Colonic mucosa (tissue), 4 donors: ENCODE data around the gene PREX1. TPM values are rescaled to one million over a fixed set of nuclear protein-coding genes. Genes with fewer than 3 reads are reported as not detected.
A peak's percentile ranks its signal among the peaks of the same experiment; 100 is the strongest.
"Not testable (repeated sequence)": the region's sequence is repeated elsewhere in the genome, so short reads cannot be mapped to it uniquely, and the experiment has no call there.

Experiments
- DNase-seq: peaks from one replicate; pipeline ENCODE4 v3.0.0-alpha.2; 2020
- H3K27ac ChIP-seq: fragments of 200-600 bp; one replicate; pipeline ENCODE4 v1.8.0; 2021
- H3K27me3 ChIP-seq: fragments of 200-600 bp; one replicate; pipeline ENCODE4 v1.8.0; 2021
- H3K36me3 ChIP-seq: fragments of 200-600 bp; one replicate; pipeline ENCODE4 v1.8.0; 2021
- H3K4me1 ChIP-seq: fragments of 200-600 bp; one replicate; pipeline ENCODE4 v1.8.0; 2021; ENCODE audit warnings: mild to moderate bottlenecking
- H3K4me3 ChIP-seq: fragments of 200-600 bp; one replicate; pipeline ENCODE4 v1.8.0; 2021
- H3K9ac ChIP-seq, 2 donors: one replicate each; pipeline ENCODE4 v1.7.0; 2013; ENCODE audit warnings: control low read depth in 2 of 2, low read depth in 2 of 2, low read length in 2 of 2
- H3K9me3 ChIP-seq: fragments of 200-600 bp; one replicate; pipeline ENCODE4 v1.8.0; 2021
- intact Hi-C: fragments of 100-400 bp; cut with DNase I; formaldehyde crosslinking; loops from one replicate; pipeline ENCODE4 v1.14.1; 2022
- total RNA-seq, 2 donors: library from RNA; stranded (reverse); fragmentation: NEBNext Ultra II Directional in 1 of 2; extraction: Animal tissue kit (Norgen Biotek cat#: 25700) in 1 of 2; gene quantifications; one replicate each; pipeline ENCODE4 v1.2.1, GENCODE V29; 2021
- TF ChIP-seq, protein P1 (sequence below): fragments of 200-600 bp; IDR thresholded peaks from one replicate; pipeline ENCODE4 v1.8.0; 2022; ENCODE audit warnings: antibody characterized with exemption, mild to moderate bottlenecking
- donor health status: healthy.
- donor health status: DM: no; HTN: no; CAD: no.
- donor health status: DM: no; HTN: no; CAD: no.

The PREX1 gene
- total RNA-seq, 2 donors from 2014 or later: 7.2 to 24.6 TPM

DNA sequence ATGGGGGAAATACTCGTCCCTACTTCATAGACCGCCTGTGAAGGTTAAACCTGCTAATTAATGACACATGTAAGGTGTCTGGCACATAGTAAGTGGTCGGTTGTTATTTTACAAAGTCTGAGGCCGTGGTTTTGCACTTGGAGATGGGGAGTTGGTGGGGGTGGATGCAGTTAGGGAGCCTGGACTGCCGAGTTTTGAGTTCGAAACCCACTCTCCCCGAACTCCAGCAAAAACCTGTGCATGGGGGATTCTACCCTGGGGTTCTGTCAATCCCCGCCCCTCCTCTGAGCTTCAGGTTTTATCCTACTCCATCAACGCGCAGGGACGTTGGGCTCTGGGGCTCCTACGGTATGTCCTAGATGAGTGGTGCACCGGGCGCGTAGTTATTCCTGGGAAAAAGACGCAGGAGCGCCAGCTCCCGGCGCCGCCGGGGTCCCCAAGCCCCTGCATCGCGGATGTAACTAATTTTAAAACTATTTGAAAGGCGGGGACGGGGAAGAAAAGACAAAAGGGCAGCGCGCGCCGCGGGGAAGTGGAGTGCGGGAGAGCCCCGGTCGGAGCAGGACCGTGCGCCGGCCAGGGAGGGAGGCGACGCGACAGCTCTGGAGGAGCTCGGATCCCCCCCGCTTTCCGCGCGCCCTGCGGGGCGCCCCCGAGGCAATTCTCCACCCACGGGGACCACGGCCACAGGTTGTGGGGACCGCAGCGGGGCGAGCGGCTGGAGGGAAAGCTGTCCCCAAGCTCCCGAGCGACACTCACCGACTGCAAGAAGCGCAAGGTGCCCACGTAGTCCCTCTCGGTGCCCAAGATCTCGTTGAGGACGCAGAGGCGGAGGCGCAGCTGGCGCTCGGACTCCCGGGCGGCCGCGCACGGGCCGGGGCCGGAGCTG, 672 bp downstream of the PREX1 start:
- peak overlapping the region; percentile 50 for H3K4me3 ChIP-seq
- intact Hi-C loops: no loop called here
- peak overlapping the region; percentile 58 to 81 for H3K9ac ChIP-seq
- peaks cover 12% of the 10 kb centered on the region for H3K27me3 ChIP-seq
- peak overlapping the region; percentile 40 for H3K27ac ChIP-seq
- H3K9me3 ChIP-seq: no peaks in the 10 kb centered on the region
- H3K36me3 ChIP-seq: no peaks in the 10 kb centered on the region
- no peaks in the 10 kb centered on the region for H3K4me1 ChIP-seq
- DNase-seq: no peak
- TF ChIP-seq, protein P1, sequence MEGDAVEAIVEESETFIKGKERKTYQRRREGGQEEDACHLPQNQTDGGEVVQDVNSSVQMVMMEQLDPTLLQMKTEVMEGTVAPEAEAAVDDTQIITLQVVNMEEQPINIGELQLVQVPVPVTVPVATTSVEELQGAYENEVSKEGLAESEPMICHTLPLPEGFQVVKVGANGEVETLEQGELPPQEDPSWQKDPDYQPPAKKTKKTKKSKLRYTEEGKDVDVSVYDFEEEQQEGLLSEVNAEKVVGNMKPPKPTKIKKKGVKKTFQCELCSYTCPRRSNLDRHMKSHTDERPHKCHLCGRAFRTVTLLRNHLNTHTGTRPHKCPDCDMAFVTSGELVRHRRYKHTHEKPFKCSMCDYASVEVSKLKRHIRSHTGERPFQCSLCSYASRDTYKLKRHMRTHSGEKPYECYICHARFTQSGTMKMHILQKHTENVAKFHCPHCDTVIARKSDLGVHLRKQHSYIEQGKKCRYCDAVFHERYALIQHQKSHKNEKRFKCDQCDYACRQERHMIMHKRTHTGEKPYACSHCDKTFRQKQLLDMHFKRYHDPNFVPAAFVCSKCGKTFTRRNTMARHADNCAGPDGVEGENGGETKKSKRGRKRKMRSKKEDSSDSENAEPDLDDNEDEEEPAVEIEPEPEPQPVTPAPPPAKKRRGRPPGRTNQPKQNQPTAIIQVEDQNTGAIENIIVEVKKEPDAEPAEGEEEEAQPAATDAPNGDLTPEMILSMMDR: no peak

DNA sequence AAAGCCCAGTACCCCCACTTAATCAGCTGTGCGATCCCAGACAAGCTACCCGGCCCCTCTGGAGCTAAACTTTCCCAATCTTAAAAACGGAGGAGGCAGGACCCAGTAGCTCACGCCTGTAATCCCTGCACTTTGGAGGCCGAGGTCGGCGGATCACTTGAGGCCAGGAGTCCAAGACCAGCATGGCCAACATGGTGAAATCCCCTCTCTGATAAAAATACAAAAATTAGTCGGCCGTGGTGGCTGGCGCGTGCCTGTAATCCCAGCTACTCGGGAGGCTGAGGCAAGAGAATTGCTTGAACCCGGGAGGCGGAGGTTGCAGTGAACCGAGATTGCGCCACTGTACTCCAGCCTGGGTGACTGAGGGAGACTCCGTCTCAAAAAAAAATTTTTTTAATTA, 1.3 kb downstream of the PREX1 start:
- H3K27me3 ChIP-seq: peaks cover 12% of the 10 kb centered on the region
- H3K27ac ChIP-seq: peak overlapping the region; percentile 40
- H3K4me1 ChIP-seq, H3K36me3 ChIP-seq, intact Hi-C loops, H3K9me3 ChIP-seq, DNase-seq: not testable (repeated sequence)
- H3K9ac ChIP-seq: peak overlapping the region; percentile 33 to 58
- H3K4me3 ChIP-seq: peak overlapping the region; percentile 50

DNA sequence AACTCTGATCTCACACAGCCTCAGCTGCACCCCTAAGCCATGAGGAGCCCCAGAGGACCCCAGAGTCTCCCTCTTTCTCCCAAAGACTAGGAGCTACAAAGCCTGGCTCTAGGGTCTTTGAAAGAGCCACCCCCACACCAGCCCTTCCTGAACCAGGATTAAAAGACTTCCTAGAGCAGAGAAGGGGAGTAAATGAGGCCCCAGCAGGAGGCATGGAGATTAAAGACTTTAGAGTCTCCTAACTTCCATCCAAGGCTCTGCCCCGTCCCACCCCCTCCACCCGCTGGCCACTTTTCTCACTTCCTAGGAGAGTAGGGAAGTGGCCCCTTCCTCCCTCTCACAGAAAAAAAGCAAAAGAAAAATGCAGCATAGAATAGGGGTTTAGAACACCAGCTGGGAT, 1.7 kb downstream of the PREX1 start:
- H3K27me3 ChIP-seq: peaks cover 12% of the 10 kb centered on the region

DNA sequence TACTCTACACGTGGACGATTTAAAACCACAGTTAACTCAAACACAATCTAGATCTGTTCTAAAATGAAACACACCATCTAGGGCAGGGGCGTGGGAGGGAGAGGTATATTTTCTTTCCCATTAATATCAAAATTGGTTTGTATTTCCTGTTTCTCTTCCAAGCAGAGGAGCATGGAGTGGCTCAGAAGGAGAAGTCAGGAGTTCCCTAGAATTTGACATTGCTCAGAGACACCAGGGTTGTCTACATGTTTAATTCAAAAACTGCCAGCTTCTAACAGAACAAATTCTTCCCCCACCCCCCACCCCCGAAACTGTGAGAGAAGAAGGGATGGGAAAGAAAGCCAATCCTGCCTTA, 2.3 kb downstream of the PREX1 start:
- TF ChIP-seq, protein P1: no peak
- intact Hi-C loops: no loop called here
- Histone ChIP-seq H3K27me3 (peaks cover 12% of the 10 kb centered on the region), H3K36me3 (no peaks in the 10 kb centered on the region), H3K27ac (no peak overlapping the region), H3K4me3 (no peak overlapping the region), H3K4me1 (no peaks in the 10 kb centered on the region), H3K9me3 (no peaks in the 10 kb centered on the region), H3K9ac (peak overlapping the region in 1 of 2 donors; percentile 58)
- no peak for DNase-seq

More for the DNA sequence above, 1.7 kb downstream of the PREX1 start:
- H3K36me3 ChIP-seq: no peaks in the 10 kb centered on the region
- intact Hi-C loops: no loop called here
- H3K27ac ChIP-seq: peak overlapping the region; percentile 40
- DNase-seq: no peak
- peak overlapping the region; percentile 50 for H3K4me3 ChIP-seq
- H3K4me1 ChIP-seq: no peaks in the 10 kb centered on the region
- peak overlapping the region; percentile 33 to 58 for H3K9ac ChIP-seq
- no peaks in the 10 kb centered on the region for H3K9me3 ChIP-seq
- TF ChIP-seq, protein P1: no peak

DNA sequence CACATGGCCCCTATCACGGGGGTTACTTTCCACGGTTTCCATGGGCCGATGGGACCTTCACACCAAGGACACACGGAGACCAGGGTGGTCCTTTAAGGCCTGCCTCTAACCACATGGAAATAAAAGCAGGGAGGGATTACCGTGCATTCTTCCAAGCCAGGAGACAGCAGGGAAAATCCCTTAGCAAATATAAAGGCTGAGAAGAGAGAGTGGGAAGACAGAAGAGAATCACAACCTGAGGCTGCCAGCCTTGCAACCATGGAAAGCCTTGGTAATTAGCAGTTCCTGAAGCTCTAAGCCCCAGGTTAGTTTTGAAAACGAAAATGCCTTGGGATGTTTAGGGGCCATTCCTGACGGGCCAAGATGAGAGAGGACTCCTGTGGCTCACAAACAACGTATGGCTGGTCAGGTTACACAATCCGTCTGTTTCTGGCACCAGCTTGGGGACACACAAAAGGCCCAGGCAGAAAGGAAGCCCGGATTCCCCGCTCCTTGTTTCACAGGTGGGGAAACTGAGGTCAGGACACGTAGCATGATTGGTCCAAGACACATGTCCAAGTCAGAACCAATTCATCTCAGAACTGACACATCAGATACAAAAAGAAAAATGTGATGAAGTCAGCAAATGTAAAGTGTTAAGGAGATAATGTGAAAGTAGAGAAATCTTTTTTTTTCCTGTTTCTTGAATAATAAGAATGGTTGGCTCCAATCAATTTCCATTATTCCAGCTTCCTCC, 2.8 kb downstream of the PREX1 start:
- Histone ChIP-seq H3K36me3 (no peaks in the 10 kb centered on the region), H3K27ac (peak overlapping the region; percentile 17), H3K4me3 (no peak overlapping the region), H3K9ac (peak overlapping the region; percentile 3 to 27), H3K9me3 (no peaks in the 10 kb centered on the region), H3K4me1 (no peaks in the 10 kb centered on the region), H3K27me3 (peaks cover 12% of the 10 kb centered on the region)
- no peak for DNase-seq
- TF ChIP-seq, protein P1: no peak
- intact Hi-C loops: no loop called here
